ENCODE measurements around the gene SENP5. TPM values are rescaled to one million over a fixed set of nuclear protein-coding genes. Genes with fewer than 3 reads are reported as not detected.
"Not testable (repeated sequence)": the region's sequence is repeated elsewhere in the genome, so short reads cannot be mapped to it uniquely, and the experiment has no call there.

SENP5 gene
- total and polyA plus RNA-seq, 2 experiments from 2014 or later: 8.1 to 30.5 TPM

GRCh38 chr3:196842567-196843434 is 24.9 kb upstream of the SENP5 start:
- TF ChIP-seq CTCF (IDR thresholded peaks at IDR 0.05; ENCODE audit: low read depth, low read length): no peak
- Histone ChIP-seq H3K9me3 (ENCODE audit: low read depth) (no peaks in the 10 kb centered on the region), H3K27me3 (no peaks in the 10 kb centered on the region), H3K4me3 (no peak overlapping the region), H3K27ac (no peak overlapping the region), H3K36me3 (no peaks in the 10 kb centered on the region), H3K4me1 (ENCODE audit: low read depth) (no peaks in the 10 kb centered on the region)
- no peak for DNase-seq (ENCODE audit: low read depth in 1 of 2, low spot score in 1 of 2)

- Histone ChIP-seq H3K9me3 (ENCODE audit: low read depth) (no peaks in the 10 kb centered on the region), H3K36me3 (no peaks in the 10 kb centered on the region), H3K4me3 (no peak overlapping the region), H3K27ac (no peak overlapping the region), H3K27me3 (no peaks in the 10 kb centered on the region), H3K4me1 (ENCODE audit: low read depth) (no peaks in the 10 kb centered on the region)
- no peak for TF ChIP-seq CTCF (IDR thresholded peaks at IDR 0.05; ENCODE audit: low read depth, low read length)
- no peak for DNase-seq (ENCODE audit: low read depth in 1 of 2, low spot score in 1 of 2)
Observed at GRCh38 chr3:196843435-196844110, 24.1 kb upstream of the SENP5 start.

- H3K4me1 ChIP-seq (ENCODE audit: low read depth); DNase-seq (ENCODE audit: low read depth in 1 of 2, low spot score in 1 of 2); H3K4me3 ChIP-seq; H3K27me3 ChIP-seq; H3K27ac ChIP-seq; H3K9me3 ChIP-seq (ENCODE audit: low read depth); H3K36me3 ChIP-seq: not testable (repeated sequence)
Observed at GRCh38 chr3:196844235-196845219, 23.2 kb upstream of the SENP5 start.

- H3K27ac ChIP-seq; H3K9me3 ChIP-seq (ENCODE audit: low read depth); DNase-seq (ENCODE audit: low read depth in 1 of 2, low spot score in 1 of 2); H3K4me3 ChIP-seq; H3K36me3 ChIP-seq; H3K27me3 ChIP-seq; H3K4me1 ChIP-seq (ENCODE audit: low read depth): not testable (repeated sequence)
Observed at GRCh38 chr3:196848375-196848774, 19.3 kb upstream of the SENP5 start.

- Histone ChIP-seq H3K4me3 (no peak overlapping the region), H3K27ac (no peak overlapping the region), H3K27me3 (no peaks in the 10 kb centered on the region), H3K4me1 (ENCODE audit: low read depth) (no peaks in the 10 kb centered on the region), H3K9me3 (ENCODE audit: low read depth) (no peaks in the 10 kb centered on the region), H3K36me3 (no peaks in the 10 kb centered on the region)
- TF ChIP-seq CTCF (IDR thresholded peaks at IDR 0.05; ENCODE audit: low read depth, low read length): no peak
- no peak for DNase-seq (ENCODE audit: low read depth in 1 of 2, low spot score in 1 of 2)
Observed at GRCh38 chr3:196849180-196849741, 18.5 kb upstream of the SENP5 start.

- H3K9me3 ChIP-seq (ENCODE audit: low read depth); DNase-seq (ENCODE audit: low read depth in 1 of 2, low spot score in 1 of 2); H3K27ac ChIP-seq; H3K4me3 ChIP-seq; H3K27me3 ChIP-seq; H3K4me1 ChIP-seq (ENCODE audit: low read depth); H3K36me3 ChIP-seq: not testable (repeated sequence)
Observed at GRCh38 chr3:196863000-196863399, 4.7 kb upstream of the SENP5 start.
